Mesenteric fat pad (tissue), 1 donor: Measurements from ENCODE around the gene ARHGEF37. TPM values are rescaled to one million over a fixed set of nuclear protein-coding genes. Genes with fewer than 3 reads are reported as not detected.
"Not testable (repeated sequence)": the region's sequence is repeated elsewhere in the genome, so short reads cannot be mapped to it uniquely, and the experiment has no call there.

Experiments
- DNase-seq: peaks from one replicate; pipeline ENCODE4 v3.0.0-alpha.2; 2020; ENCODE audit warnings: low spot score
- long read RNA-seq: library from polyadenylated mRNA; unstranded; transcript quantifications from one replicate; pipeline ENCODE4 v2.0.0, GENCODE V29; 2020
- total RNA-seq: library from RNA; stranded (reverse); fragmentation: NEBNext Ultra II Directional; extraction: Animal tissue kit (Norgen Biotek cat#: 25700); gene quantifications from one replicate; pipeline ENCODE4 v1.2.1, GENCODE V29; 2021
- donor health status: DM: yes; HTN: yes; CAD: no.

Gene ARHGEF37, protein sequence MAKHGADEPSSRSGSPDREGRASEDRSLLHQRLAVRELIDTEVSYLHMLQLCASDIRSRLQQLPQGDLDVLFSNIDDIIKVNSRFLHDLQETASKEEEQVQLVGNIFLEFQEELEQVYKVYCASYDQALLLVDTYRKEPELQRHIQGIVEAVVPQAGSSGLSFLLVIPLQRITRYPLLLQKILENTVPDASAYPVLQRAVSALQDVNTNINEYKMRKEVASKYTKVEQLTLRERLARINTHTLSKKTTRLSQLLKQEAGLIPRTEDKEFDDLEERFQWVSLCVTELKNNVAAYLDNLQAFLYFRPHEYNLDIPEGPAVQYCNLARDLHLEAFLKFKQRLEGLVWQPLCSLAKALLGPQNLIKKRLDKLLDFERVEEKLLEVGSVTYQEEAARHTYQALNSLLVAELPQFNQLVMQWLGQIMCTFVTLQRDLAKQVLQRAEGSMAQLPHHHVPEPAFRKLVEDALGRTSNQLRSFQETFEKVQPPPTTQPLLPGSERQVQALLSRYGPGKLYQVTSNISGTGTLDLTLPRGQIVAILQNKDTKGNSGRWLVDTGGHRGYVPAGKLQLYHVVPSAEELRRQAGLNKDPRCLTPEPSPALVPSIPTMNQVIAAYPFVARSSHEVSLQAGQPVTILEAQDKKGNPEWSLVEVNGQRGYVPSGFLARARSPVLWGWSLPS
- total RNA-seq = 3.9 TPM
- long read RNA-seq, partial matches to known transcripts = 1 of 5 reads
- long read RNA-seq, other reads (novel, unspliced or antisense) = 4 of 5 reads

- DNase-seq = peak; percentile 94
Measured at GRCh38 chr5:149581192-149581861, at the start of gene ARHGEF37. Gene ARHGEF37 (plus strand): TSS chr5:149581498. CDS start chr5:149597770, 16,272 bp downstream.

DNA sequence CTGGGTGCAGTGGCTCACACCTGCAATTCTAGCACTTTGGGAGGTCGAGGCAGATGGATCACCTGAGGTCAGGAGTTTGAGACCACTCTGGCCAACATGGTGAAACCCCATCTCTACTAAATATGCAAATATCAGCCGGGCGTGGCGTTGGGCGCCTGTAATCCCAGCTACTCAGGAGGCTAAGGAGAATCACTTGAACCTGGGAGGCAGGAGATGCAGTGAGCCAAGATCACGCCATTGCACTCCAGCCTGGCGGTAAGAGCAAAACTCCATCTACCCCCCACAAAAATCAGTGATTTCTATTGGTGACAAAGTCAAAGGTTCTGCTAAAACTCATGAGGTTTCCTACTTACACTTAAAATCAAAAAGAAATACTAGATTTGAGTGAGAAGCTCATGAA, 48.9 kb upstream of the ARHGEF37 start:
- no peak for DNase-seq

DNA sequence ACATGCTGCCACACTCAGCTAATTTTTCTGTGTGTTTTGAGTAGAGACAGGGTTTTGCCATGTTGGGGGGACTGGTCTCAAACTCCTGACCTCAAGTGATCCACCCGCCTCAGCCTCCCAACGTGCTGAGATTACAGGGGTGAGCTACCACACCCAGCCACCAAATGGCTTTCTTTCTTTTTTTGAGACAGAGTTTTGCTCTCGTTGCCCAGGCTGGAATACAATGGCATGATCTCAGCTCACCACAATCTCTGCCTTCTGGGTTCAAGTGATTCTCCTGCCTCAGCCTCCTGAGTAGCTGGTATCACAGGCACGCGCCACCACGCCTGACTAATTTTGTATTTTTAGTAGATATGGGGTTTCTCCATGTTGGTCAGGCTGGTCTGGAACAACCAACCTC, 45.5 kb upstream of the ARHGEF37 start:
- DNase-seq = not testable (repeated sequence)

DNA sequence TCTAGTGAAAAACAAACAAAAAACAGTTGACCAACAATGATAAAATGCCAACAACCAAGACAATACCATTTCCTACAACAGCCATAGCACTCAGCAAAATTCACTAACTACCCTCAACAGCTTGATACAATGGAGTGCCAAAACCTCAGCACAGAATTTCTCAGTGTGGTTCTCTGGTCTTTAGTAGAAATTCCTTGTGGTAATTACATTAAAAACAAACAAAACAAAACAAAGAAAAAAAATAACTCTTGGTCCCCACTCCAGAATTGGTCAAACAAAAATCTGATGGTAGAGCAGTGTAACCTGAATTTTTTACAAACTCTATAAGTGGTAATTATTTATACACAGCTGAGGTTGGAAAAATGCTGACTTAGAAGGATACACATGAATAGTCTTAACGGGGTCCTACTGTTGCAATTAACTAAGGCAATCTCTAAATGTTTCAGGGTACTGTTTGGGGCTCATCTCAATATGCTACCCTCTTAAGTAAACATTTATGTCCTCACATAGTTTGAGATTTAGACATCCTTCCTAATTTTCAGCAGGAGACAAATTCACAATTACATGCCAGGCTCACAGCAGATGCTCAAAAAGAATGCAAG, 43.8 kb upstream of the ARHGEF37 start:
- DNase-seq = no peak

DNA sequence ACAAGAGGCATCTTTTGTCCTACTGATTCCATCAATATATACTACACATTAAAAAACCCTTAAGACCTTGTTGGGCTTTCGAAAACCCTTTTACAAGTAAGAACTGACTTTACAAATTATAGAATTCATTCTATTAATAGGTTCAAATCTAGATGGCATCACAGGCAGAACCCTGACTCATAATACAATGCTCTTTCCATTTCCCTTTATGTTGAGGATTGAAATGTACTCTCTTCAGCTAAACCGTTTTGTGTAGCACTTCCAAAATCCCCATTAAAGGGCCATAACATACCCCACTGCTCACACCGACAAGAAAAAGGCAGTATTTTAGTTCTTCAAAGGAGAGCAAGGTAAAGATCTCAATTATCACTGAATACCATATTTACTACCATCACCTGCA, 41.2 kb upstream of the ARHGEF37 start:
- DNase-seq = no peak

GRCh38 chr5:149541893-149542292, 39.4 kb upstream of the ARHGEF37 start:
- DNase-seq = no peak

DNA sequence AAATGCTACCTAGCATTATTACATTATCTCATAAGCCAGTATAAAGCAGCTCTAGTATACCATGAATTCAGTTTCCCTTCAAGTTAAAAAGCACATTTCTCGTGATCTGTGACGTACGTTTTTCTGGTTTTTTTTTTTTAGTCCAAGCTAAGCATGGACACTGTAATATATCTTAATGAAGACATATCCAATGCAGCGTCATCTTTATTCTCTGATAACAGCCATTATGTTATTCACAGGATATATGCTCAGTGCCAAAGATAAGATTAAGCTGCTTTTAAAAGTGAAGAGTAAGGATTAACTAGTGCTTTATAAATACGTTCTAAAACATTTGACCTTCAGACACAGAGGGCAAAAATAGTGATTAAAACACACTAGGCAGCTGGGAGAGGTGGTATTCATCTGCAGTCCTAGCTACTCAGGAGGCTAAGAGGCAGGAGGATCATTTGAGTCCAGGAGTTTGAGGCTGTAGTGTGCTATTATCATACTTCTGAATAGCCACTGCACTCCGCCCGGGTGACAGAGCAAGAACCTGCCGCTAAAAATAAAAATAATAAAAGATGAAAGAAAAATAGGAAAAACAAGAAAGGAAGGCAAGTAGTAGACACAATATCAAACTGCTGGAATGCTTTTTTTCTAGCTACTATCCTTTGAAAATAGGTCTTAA, 37.8 kb upstream of the ARHGEF37 start:
- no peak for DNase-seq

- no peak for DNase-seq
Measured at GRCh38 chr5:149544028-149544420, 37.3 kb upstream of the ARHGEF37 start.

- DNase-seq = no peak
Measured at GRCh38 chr5:149545327-149545726, 36.0 kb upstream of the ARHGEF37 start.

DNA sequence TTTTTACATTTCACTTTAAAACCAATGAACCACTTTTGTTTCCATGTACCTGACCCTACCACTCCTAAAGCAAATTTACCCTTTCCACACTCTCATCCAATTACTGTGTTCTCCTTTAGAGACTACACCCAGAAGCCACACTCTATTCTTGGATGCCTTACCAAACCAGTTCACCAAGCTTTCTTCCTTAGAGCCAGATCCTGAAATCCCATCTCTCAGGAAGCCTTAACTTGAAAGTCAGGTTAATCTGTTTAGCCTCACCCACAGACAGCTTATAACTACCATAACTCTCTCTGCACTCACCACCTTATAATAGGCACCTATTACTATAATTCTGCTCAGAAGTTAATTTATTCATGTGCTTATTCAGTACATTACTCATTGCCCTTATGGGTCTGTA, 34.3 kb upstream of the ARHGEF37 start:
- DNase-seq = no peak

DNA sequence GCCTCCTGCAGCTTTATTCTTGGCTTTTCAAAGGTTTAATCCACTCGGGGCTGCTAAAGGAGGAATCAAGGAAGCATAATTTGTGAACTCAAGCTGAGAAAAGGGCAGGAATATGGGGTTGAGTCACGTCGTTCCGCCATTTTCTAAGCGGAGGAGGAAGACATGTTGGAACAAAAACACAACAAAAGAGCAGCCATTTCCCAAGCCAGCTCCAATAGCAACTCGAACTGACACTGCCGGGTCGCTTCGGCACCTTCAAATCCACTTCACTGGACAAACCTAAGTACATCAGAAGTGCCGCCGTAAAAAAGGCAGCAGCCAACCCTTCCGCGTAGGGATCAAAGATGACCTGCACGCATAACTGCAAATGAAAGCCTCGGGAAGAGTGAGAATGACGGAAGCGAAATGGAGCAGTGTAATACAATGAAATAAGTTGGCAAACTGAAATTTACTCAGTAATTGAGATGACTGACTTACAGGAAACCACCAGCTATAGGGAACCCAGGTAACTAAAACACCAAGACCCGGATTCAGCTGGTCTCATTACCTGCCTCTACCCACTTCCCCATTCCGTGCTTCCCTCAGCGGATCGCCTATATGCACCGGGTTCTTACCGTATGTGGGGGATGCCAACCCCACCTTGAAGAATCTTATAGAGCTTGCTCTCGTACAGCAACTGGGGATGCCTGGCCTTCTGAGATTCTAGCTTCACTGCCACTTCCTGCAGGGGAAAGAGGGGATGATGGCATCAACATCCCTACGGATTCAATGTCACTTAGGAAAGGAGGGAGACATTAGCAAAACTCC, 31.6 kb upstream of the ARHGEF37 start:
- DNase-seq = no peak

DNA sequence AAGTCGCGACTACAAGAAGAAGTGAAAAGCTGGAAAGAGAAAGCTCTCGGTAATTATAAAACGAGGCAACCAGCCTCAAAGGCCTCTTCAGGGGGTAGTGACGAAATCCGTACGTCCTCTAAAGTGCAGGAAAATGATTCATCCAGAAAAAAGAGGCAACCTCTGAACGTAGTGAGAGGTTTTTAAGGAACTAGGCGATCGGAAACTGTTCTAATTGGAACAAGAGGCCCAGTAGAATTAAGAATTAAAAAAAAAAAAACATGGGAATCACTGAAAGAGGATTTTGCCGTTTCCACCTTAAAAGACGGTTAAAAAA, 31.1 kb upstream of the ARHGEF37 start:
- no peak for DNase-seq

- DNase-seq = no peak
Measured at GRCh38 chr5:149550594-149551226, 30.6 kb upstream of the ARHGEF37 start.

GRCh38 chr5:149551227-149552037, 29.9 kb upstream of the ARHGEF37 start, which contains the start of gene CSNK1A1:
Gene CSNK1A1 (minus strand): TSS chr5:149551439. CDS start chr5:149550964, 475 bp downstream.
- peak; percentile 100 for DNase-seq

DNA sequence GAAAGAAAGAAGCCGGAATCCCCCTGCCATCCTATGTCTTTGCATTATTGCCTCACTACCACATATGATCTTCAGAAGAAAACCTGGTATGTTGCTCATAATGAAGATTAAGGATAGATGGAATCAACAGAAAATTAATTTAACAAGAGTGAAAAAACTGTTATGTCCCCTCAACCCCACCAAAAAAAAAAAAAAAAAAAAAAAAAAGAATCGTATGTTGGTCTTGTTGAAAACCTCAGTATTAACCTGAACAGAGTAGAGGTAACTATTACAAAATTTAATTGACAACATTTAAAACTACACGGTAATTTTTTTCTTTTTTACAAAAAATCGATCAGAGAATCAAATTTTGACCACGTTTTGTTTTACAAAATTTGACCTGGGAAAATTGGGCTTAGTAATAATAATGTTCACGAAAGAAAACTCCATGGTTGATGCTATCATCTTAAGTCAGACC, 29.2 kb upstream of the ARHGEF37 start:
- no peak for DNase-seq

- DNase-seq = no peak
Measured at GRCh38 chr5:149552553-149553160, 28.6 kb upstream of the ARHGEF37 start.

- no peak for DNase-seq
Measured at GRCh38 chr5:149559706-149560105, 21.6 kb upstream of the ARHGEF37 start.

DNA sequence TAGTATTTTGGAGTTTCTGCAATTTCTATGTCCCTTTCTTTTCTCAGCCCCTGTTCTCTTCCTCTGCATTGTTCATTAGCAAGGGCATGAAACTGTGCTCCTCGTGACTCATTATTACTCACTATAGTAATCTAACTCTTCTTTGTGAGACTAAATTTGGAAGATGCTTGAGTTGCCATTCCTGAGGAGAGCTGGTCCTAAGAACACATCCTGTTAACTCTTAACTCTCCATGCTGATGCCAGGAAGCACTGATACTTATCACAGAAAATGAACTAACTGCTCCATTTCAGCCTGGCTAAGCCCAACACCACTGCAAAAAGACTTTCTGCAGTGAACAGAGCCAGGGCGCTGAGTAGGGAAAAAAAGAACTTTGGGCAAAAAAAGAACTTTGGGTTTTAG, 19.4 kb upstream of the ARHGEF37 start:
- DNase-seq = no peak
